HepG2 (cell line): Measurements from ENCODE around the gene CDH2. TPM values are rescaled to one million over a fixed set of nuclear protein-coding genes. Genes with fewer than 3 reads are reported as not detected.
A peak's percentile ranks its signal among the peaks of the same experiment; 100 is the strongest.

Experiments used
- ATAC-seq: fragments of 200-7000 bp; cut with Tn5 transposase; 3 replicates; pipeline ENCODE4 v1.9.1; 2020; ENCODE audit warnings: mild to moderate bottlenecking, moderate library complexity
- BruUV-seq: library from RNA; stranded (reverse); fragments of 400-500 nt; replicated peaks from 2 replicates; lab custom pipeline; 2021; lab: Mats Ljungman, UMichigan
- CTCF ChIA-PET: fragments of 300-600 bp; formaldehyde crosslinking; extraction: SDS; loops from one replicate; lab custom pipeline; 2021; ENCODE audit warnings: low total read pairs, inconsistent platforms, low intra/inter-chr PET ratio; lab: Yijun Ruan, JAX
- POLR2A ChIA-PET: fragments of 350-600 bp; sonication (Branson Sonifier 250); formaldehyde crosslinking; loops from one replicate; lab custom pipeline; 2020; ENCODE audit warnings: antibody characterized with exemption, inconsistent platforms; lab: Yijun Ruan, JAX
- DNase-seq: peaks from one replicate; pipeline ENCODE4 v3.0.0-alpha.2; 2015; ENCODE audit warnings: low spot score
- FAIRE-seq: peaks from 3 replicates; lab custom pipeline; 2011; peaks lifted over from hg19 to GRCh38; lab: Jason Lieb, UNC
- H2AFZ ChIP-seq: one replicate; pipeline ENCODE4 v1.6.1; 2011; ENCODE audit warnings: low read length, inconsistent platforms
- H3K27ac ChIP-seq: fragments of 300-600 bp; 3 replicates; pipeline ENCODE4 v1.8.0; 2011; ENCODE audit warnings: mixed run types, mild to moderate bottlenecking, mixed read lengths, low read length, inconsistent platforms; ENCODE audit not compliant: insufficient read depth; ENCODE audit errors: extremely low read length
- H3K27me3 ChIP-seq, 2 experiments: fragments of 200-600 bp in 1 of 2; 2 replicates in 1 of 2; 3 replicates in 1 of 2; pipeline versions ENCODE4 v1.6.0 to v1.8.0; 2011; ENCODE audit warnings: low read length in 2 of 2, mild to moderate bottlenecking in 2 of 2, moderate library complexity in 2 of 2, inconsistent platforms in 1 of 2; ENCODE audit not compliant: insufficient read depth in 2 of 2, control insufficient read depth in 1 of 2
- H3K36me3 ChIP-seq, 2 experiments: fragments of 200-600 bp in 1 of 2; replicated peaks in 1 of 2; 2 replicates in 1 of 2; 3 replicates in 1 of 2; pipeline versions ENCODE4 v1.5.1 to v1.8.0; 2011; ENCODE audit warnings: low read length in 2 of 2, inconsistent platforms in 1 of 2; ENCODE audit not compliant: insufficient read depth in 2 of 2, control insufficient read depth in 1 of 2
- H3K4me1 ChIP-seq: 2 replicates; pipeline ENCODE4 v1.5.1; 2012; ENCODE audit warnings: low read length, inconsistent platforms; ENCODE audit not compliant: insufficient read depth
- H3K4me2 ChIP-seq: 2 replicates; pipeline ENCODE4 v1.6.0; 2011; ENCODE audit warnings: low read depth, low read length, inconsistent platforms
- H3K4me3 ChIP-seq, 3 experiments: fragments of 200-600 bp in 1 of 3; sonication (generic), shearing (Covaris generic) in 1 of 3; replicated peaks in 1 of 3; 2 replicates each; pipeline ENCODE4 v1.5.1; 2011 to 2016; ENCODE audit warnings: low read length in 3 of 3, inconsistent platforms in 2 of 3, low read depth in 2 of 3, mild to moderate bottlenecking in 2 of 3, control low read depth in 1 of 3, mixed read lengths in 1 of 3; ENCODE audit not compliant: insufficient read depth in 1 of 3
- H3K79me2 ChIP-seq: one replicate; pipeline ENCODE4 v1.6.1; 2011; ENCODE audit warnings: low read length, inconsistent platforms; ENCODE audit not compliant: insufficient read depth
- H3K9ac ChIP-seq: 2 replicates; pipeline ENCODE4 v1.6.0; 2011; ENCODE audit warnings: mild to moderate bottlenecking, low read depth, low read length, inconsistent platforms; ENCODE audit not compliant: insufficient read depth
- H3K9me3 ChIP-seq: 2 replicates; pipeline ENCODE4 v1.5.1; 2012; ENCODE audit warnings: mild to moderate bottlenecking, low read length
- H4K20me1 ChIP-seq: 2 replicates; pipeline ENCODE4 v1.6.0; 2011; ENCODE audit warnings: inconsistent platforms, mild to moderate bottlenecking, low read length, moderate library complexity; ENCODE audit not compliant: insufficient read depth
- E2F2 ChIP-seq: sonication (generic); formaldehyde crosslinking; IDR thresholded peaks from 2 replicates; pipeline ENCODE4 v1.4.0; 2020; ENCODE audit warnings: missing genetic modification reagents, borderline replicate concordance
- ETV5 ChIP-seq: IDR thresholded peaks from 2 replicates; pipeline ENCODE4 v1.6.1; 2018; ENCODE audit warnings: missing biosample characterization, missing genetic modification reagents, inconsistent platforms, borderline replicate concordance
- FOXO4 ChIP-seq: sonication (generic); formaldehyde crosslinking; conservative IDR thresholded peaks from 2 replicates; pipeline ENCODE4 v1.8.1; 2023; ENCODE audit warnings: missing genetic modification reagents
- KDM5A ChIP-seq: fragments of 200-600 bp; sonication (generic); IDR thresholded peaks from 2 replicates; pipeline ENCODE4 v1.7.0; 2018; ENCODE audit warnings: antibody characterized with exemption, mild to moderate bottlenecking, low read length, borderline replicate concordance
- NR2C2 ChIP-seq: sonication (generic); formaldehyde crosslinking; IDR thresholded peaks from 2 replicates; pipeline ENCODE4 v1.4.0; 2020; ENCODE audit warnings: missing genetic modification reagents, mild to moderate bottlenecking, moderate library complexity, borderline replicate concordance
- ZMAT3 ChIP-seq: sonication (generic); formaldehyde crosslinking; conservative IDR thresholded peaks from 2 replicates; pipeline ENCODE4 v1.7.0; 2021; ENCODE audit warnings: missing genetic modification reagents
- ZNF576 ChIP-seq: sonication (generic); formaldehyde crosslinking; IDR thresholded peaks from 2 replicates; pipeline ENCODE4 v1.4.0; 2020; ENCODE audit warnings: mild to moderate bottlenecking, missing genetic modification reagents
- ZNF7 ChIP-seq: IDR thresholded peaks from 2 replicates; pipeline ENCODE4 v1.6.1; 2016; ENCODE audit warnings: missing biosample characterization, missing genetic modification reagents
- ZNF713 ChIP-seq: sonication (generic); formaldehyde crosslinking; IDR thresholded peaks from 2 replicates; pipeline ENCODE4 v1.4.0; 2020; ENCODE audit warnings: mild to moderate bottlenecking, missing genetic modification reagents
- ZNF761 ChIP-seq: sonication (generic); formaldehyde crosslinking; conservative IDR thresholded peaks from 2 replicates; pipeline ENCODE4 v1.4.0; 2020; ENCODE audit warnings: mild to moderate bottlenecking, missing genetic modification reagents
- ZNF766 ChIP-seq: sonication (generic); formaldehyde crosslinking; IDR thresholded peaks from 2 replicates; pipeline ENCODE4 v1.5.0; 2020; ENCODE audit warnings: missing genetic modification reagents, borderline replicate concordance
- WGBS: methylation state at CpG from one replicate; pipeline ENCODE4 v1.1.6; 2017; ENCODE audit warnings: low lambda C conversion rate; 5-methylcytosine and 5-hydroxymethylcytosine counted together
- in situ Hi-C: cut with HindIII; loops from 2 replicates; pipeline ENCODE4 v1.10.0; 2017; ENCODE audit warnings: low pct_unique_long_range_greater_than_20kb; ENCODE audit not compliant: extremely low pct_ligation_motif_present
- intact Hi-C: fragments of 100-400 bp; cut with micrococcal nuclease; formaldehyde crosslinking; loops from one replicate; pipeline ENCODE4 v1.10.0; 2022; ENCODE audit not compliant: unreplicated experiment
- polyA plus RNA-seq, 8 experiments: library from polyadenylated mRNA; depleted of rRNA in 3 of 8; stranded (reverse) in 7 of 8; unstranded in 1 of 8; fragments of >200 nt; fragmentation: Illumina TruSeq in 4 of 8; extraction: Trizol in 4 of 8; gene quantifications; 2 replicates each; pipeline versions ENCODE4 v1.2.1 to v1.2.3, GENCODE V29; 2011 to 2016; ENCODE audit warnings: low read depth in 4 of 8, missing spikeins in 1 of 8, mixed read lengths in 1 of 8; ENCODE audit not compliant: insufficient read depth in 1 of 8
- total RNA-seq, 5 experiments: library from RNA; depleted of rRNA; stranded (reverse); fragments of >200 nt; fragmentation: Illumina TruSeq; extraction: Trizol; gene quantifications; 2 replicates each; pipeline ENCODE4 v1.2.3, GENCODE V29; 2016; ENCODE audit warnings: low read depth in 1 of 5

Gene CDH2
- total and polyA plus RNA-seq, 2 of the 13 experiments (the other 11 are each of a cell fraction or from before 2014, with no cell fraction given): 18.6 to 36.1 TPM

GRCh38 chr18:28019425-28020108 lies 157.4 kb downstream of the CDH2 start:
- DNase-seq (no peak), ATAC-seq (no peak), FAIRE-seq (peak; percentile 28)
- in situ Hi-C loops (no loop called here), intact Hi-C loops (no loop called here)
- Histone ChIP-seq H3K4me2 (no peak overlapping the region), H3K4me3 (no peak overlapping the region), H3K27me3 (no peaks in the 10 kb centered on the region), H2AFZ (no peak overlapping the region), H3K9me3 (no peaks in the 10 kb centered on the region), H3K79me2 (no peaks in the 10 kb centered on the region), H4K20me1 (no peaks in the 10 kb centered on the region), H3K36me3 (no peaks in the 10 kb centered on the region), H3K4me1 (peaks cover 4% of the 10 kb centered on the region; the same call in 1 of the 2 replicates), H3K27ac (no peak overlapping the region), H3K9ac (no peak overlapping the region)
- TF ChIP-seq ZNF761: no peak
- no peak for TF ChIP-seq E2F2
- TF ChIP-seq NR2C2: no peak
- no peak for TF ChIP-seq ZNF576 (CRISPR knock-in tag)
- no peak for TF ChIP-seq ZNF766 (CRISPR knock-in tag)
- TF ChIP-seq KDM5A: no peak
- no peak for TF ChIP-seq ZNF713 (CRISPR knock-in tag)
- TF ChIP-seq ETV5 (CRISPR knock-in tag): no peak
- no peak for TF ChIP-seq FOXO4 (CRISPR knock-in tag)
- no peak for TF ChIP-seq ZMAT3 (CRISPR knock-in tag)
- no peak for TF ChIP-seq ZNF7 (CRISPR knock-in tag)
- POLR2A ChIA-PET: no interaction called here
- 96% methylated on average over 3 of the region's 3 CpGs for WGBS
- CTCF ChIA-PET: no interaction called here
- no TSS peak for BruUV-seq
